ENCODE data around the gene SLC39A7. TPM values are rescaled to one million over a fixed set of nuclear protein-coding genes. Genes with fewer than 3 reads are reported as not detected.

SLC39A7 gene
- total and polyA plus RNA-seq, 4 donors, result 8.9 to 112 (median 71.1) TPM

DNA sequence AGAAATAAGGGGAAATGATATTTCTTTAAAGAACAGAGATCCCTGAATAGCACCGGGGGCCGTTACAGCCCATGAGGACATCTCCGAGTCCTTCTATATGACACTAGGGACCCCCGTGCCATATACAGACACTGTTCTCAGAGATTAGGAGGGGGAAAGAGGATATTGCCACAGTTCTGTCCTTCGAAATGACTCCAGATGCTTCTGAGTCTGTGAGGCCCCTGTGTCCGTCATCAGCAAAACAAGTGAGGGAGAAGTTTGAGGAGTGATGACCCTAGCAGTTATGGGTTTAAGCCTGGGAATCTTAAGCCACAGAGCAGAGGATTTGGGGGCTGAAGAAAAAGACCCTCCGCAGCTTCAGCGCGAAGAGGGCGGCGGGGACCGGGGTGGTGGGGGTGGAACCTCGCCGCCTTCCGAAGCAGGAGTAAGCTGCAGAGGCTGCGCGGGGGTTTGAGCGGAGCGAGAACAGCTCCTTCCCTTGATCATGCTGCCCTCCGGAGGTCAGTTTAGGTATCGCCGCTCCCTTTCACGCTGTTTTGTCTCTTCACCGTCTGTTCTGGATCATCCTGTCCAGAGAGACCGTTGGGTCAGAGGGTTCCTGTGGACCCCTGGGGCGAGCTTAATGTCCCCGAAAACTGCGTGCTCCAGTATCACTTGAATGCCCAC, 47.4 kb downstream of the SLC39A7 start:
- peaks cover 0 to 6% (median 1%) of the 10 kb centered on the region in 4 donors for H3K36me3 ChIP-seq (ENCODE audit: control insufficient read depth in 4 of 4, insufficient read depth in 3 of 4, low read depth in 1 of 4, low read length in 3 of 4)
- peak; percentile 93 for DNase-seq (ENCODE audit: low spot score)
- H3K9me3 ChIP-seq (ENCODE audit: control insufficient read depth in 4 of 4, low read length in 3 of 4), result no peaks in the 10 kb centered on the region
- WGBS, result 7% methylated on average over 28 of the region's 28 CpGs
- peaks cover 2 to 29% (median 23%) of the 10 kb centered on the region in 4 donors for H3K4me1 ChIP-seq (ENCODE audit: control insufficient read depth in 4 of 4, insufficient read depth in 4 of 4, low read length in 3 of 4)
- TF ChIP-seq, protein P1, sequence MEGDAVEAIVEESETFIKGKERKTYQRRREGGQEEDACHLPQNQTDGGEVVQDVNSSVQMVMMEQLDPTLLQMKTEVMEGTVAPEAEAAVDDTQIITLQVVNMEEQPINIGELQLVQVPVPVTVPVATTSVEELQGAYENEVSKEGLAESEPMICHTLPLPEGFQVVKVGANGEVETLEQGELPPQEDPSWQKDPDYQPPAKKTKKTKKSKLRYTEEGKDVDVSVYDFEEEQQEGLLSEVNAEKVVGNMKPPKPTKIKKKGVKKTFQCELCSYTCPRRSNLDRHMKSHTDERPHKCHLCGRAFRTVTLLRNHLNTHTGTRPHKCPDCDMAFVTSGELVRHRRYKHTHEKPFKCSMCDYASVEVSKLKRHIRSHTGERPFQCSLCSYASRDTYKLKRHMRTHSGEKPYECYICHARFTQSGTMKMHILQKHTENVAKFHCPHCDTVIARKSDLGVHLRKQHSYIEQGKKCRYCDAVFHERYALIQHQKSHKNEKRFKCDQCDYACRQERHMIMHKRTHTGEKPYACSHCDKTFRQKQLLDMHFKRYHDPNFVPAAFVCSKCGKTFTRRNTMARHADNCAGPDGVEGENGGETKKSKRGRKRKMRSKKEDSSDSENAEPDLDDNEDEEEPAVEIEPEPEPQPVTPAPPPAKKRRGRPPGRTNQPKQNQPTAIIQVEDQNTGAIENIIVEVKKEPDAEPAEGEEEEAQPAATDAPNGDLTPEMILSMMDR (IDR thresholded peaks at IDR 0.05; ENCODE audit: low read depth, low read length, missing input control), result peak; percentile 97
- TF ChIP-seq, protein P2, sequence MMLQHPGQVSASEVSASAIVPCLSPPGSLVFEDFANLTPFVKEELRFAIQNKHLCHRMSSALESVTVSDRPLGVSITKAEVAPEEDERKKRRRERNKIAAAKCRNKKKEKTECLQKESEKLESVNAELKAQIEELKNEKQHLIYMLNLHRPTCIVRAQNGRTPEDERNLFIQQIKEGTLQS (IDR thresholded peaks at IDR 0.05), result no peak
- TF ChIP-seq RAD21 (IDR thresholded peaks at IDR 0.05), result peak; percentile 92 to 93
- H3K27me3 ChIP-seq (ENCODE audit: control insufficient read depth in 4 of 4, insufficient read depth in 4 of 4, low read length in 3 of 4), result no peaks in the 10 kb centered on the region
- H3K4me3 ChIP-seq (ENCODE audit: low read depth in 1 of 3, low read length in 3 of 3), result peak overlapping the region; percentile 3 to 46 (median 42)
- H3K9ac ChIP-seq (ENCODE audit: low read depth in 1 of 2, low read length in 2 of 2), result peak overlapping the region; percentile 70 to 86
- H3K27ac ChIP-seq (ENCODE audit: low read depth in 1 of 2, low read length in 2 of 2), result peak overlapping the region; percentile 92 to 97

DNA sequence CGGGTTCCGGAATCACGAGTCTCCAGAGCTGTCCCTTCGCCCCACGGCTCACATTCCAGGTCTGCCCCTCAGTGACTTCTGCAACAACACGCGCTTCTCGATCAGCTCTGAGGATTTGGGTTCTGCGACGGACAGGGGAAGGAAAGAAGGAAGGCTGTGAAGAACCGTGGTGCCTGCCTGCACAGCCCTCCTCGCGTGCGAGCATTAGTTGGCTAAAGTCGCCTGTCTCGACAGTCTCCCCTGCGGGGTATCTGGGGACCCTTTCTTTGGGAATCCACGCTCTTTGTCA, 47.9 kb downstream of the SLC39A7 start:
- DNase-seq (ENCODE audit: low spot score), result no peak
- under 1% methylated on average over 18 of the region's 18 CpGs for WGBS

More for the DNA sequence above, 47.9 kb downstream of the SLC39A7 start:
- peaks cover 0 to 6% (median 1%) of the 10 kb centered on the region in 4 donors for H3K36me3 ChIP-seq (ENCODE audit: control insufficient read depth in 4 of 4, insufficient read depth in 3 of 4, low read depth in 1 of 4, low read length in 3 of 4)
- peaks cover 2 to 29% (median 23%) of the 10 kb centered on the region in 4 donors for H3K4me1 ChIP-seq (ENCODE audit: control insufficient read depth in 4 of 4, insufficient read depth in 4 of 4, low read length in 3 of 4)
- peak overlapping the region; percentile 3 to 46 (median 42) for H3K4me3 ChIP-seq (ENCODE audit: low read depth in 1 of 3, low read length in 3 of 3)
- H3K9me3 ChIP-seq (ENCODE audit: control insufficient read depth in 4 of 4, low read length in 3 of 4), result no peaks in the 10 kb centered on the region
- H3K9ac ChIP-seq (ENCODE audit: low read depth in 1 of 2, low read length in 2 of 2), result peak overlapping the region; percentile 70 to 86
- no peak for TF ChIP-seq SP1 (IDR thresholded peaks at IDR 0.05)
- no peak for TF ChIP-seq RAD21 (IDR thresholded peaks at IDR 0.05)
- no peak for TF ChIP-seq EGR1 (IDR thresholded peaks at IDR 0.05; ENCODE audit: low read depth in 2 of 2)
- TF ChIP-seq, protein P1 (IDR thresholded peaks at IDR 0.05; ENCODE audit: low read depth, low read length, missing input control), result no peak
- TF ChIP-seq, protein P3, sequence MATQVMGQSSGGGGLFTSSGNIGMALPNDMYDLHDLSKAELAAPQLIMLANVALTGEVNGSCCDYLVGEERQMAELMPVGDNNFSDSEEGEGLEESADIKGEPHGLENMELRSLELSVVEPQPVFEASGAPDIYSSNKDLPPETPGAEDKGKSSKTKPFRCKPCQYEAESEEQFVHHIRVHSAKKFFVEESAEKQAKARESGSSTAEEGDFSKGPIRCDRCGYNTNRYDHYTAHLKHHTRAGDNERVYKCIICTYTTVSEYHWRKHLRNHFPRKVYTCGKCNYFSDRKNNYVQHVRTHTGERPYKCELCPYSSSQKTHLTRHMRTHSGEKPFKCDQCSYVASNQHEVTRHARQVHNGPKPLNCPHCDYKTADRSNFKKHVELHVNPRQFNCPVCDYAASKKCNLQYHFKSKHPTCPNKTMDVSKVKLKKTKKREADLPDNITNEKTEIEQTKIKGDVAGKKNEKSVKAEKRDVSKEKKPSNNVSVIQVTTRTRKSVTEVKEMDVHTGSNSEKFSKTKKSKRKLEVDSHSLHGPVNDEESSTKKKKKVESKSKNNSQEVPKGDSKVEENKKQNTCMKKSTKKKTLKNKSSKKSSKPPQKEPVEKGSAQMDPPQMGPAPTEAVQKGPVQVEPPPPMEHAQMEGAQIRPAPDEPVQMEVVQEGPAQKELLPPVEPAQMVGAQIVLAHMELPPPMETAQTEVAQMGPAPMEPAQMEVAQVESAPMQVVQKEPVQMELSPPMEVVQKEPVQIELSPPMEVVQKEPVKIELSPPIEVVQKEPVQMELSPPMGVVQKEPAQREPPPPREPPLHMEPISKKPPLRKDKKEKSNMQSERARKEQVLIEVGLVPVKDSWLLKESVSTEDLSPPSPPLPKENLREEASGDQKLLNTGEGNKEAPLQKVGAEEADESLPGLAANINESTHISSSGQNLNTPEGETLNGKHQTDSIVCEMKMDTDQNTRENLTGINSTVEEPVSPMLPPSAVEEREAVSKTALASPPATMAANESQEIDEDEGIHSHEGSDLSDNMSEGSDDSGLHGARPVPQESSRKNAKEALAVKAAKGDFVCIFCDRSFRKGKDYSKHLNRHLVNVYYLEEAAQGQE (IDR thresholded peaks at IDR 0.05), result no peak
- TF ChIP-seq YY1 (IDR thresholded peaks at IDR 0.05), result no peak
- no peak for TF ChIP-seq JUND (IDR thresholded peaks at IDR 0.05)
- TF ChIP-seq FOXA2 (IDR thresholded peaks at IDR 0.05), result no peak
- no peak for TF ChIP-seq NR2F2 (IDR thresholded peaks at IDR 0.05)
- no peak for TF ChIP-seq RXRA (IDR thresholded peaks at IDR 0.05)
- TF ChIP-seq HNF4A (conservative IDR thresholded peaks at IDR 0.05), result no peak
- TF ChIP-seq GABPA (IDR thresholded peaks at IDR 0.05 in 1 of 2, conservative IDR thresholded peaks at IDR 0.05 in 1 of 2), result no peak
- H3K27ac ChIP-seq (ENCODE audit: low read depth in 1 of 2, low read length in 2 of 2), result peak overlapping the region; percentile 92 to 97
- no peaks in the 10 kb centered on the region for H3K27me3 ChIP-seq (ENCODE audit: control insufficient read depth in 4 of 4, insufficient read depth in 4 of 4, low read length in 3 of 4)

Measured in liver (tissue), 9 donors.